ENCODE results near the gene HERC3.

The HERC3 gene

DNA sequence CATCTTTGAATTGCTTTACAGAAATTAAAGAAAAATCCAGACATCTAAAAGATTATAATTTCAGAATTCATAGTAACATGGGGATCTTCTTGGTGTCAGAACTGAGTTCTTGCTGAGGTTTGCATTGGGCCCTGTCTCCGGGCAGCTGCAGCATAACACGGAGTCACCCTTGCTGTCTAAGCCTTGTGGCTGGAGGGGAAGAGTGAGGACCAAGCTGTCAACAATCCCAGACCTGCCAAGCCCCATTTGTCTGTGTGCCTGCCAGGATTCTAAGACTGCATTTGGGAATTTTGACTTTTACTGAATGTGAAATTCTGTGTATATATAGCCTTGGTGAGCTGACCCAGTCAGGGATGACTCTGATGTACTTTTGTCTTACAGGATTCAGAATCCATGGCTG lies 130.5 kb downstream of the HERC3 start:
- no peak for DNase-seq

DNA sequence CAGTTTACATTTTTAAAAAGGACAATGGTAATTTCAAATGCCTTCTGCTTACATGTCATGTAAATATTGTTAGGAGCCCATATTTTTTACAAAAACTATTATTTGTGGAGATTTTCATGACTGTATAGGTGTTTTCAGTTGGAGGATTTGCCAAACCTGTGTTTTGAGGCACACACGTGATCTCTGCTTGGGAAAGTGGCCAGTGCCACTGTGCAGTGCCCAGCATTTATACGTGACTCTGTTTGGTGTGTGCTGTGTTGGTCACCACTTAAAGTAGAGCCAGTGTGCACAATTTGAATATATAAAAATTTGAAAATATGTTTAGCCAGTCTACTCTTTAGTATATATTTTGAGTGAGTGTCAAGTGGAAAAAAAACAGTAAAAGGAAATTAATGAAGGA lies 132.1 kb downstream of the HERC3 start:
- no peak for DNase-seq

DNA sequence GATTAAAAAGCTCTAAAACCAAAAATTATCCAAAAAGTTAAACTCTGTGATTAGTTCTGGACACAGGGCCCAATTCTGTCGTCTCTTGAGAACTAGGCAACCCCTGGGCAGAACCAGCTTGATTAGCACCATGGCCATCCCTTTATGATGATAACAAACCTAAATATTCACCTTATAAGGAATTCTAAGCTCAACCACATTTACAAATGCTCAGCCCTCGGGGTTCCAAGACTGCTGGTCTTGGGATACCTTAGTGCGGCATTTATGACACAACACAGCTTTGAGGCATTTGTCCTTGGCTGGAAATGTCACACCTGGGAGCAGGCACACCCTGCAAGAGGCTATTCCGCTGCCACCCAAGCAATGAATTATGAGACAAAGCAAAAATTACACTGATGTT lies 132.9 kb downstream of the HERC3 start:
- no peak for DNase-seq

DNA sequence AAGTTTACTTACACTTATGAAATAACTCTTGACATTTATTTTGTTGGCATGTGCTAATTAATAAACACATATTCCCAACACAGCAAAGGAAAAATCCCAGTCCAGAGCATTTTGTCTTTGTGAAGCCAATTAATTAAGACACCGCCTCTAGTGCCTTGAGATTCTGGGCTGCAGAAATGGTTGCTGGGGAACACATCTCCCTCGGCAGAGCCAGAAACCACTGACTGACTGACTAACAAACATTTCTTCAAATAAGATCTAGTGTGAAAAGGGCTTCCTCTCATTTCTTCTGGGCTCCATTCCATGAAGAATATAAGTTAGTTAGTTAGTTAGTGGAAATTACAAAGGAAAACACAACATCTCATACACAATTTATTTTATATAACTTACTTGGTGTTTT lies 133.7 kb downstream of the HERC3 start:
- DNase-seq, result no peak

DNA sequence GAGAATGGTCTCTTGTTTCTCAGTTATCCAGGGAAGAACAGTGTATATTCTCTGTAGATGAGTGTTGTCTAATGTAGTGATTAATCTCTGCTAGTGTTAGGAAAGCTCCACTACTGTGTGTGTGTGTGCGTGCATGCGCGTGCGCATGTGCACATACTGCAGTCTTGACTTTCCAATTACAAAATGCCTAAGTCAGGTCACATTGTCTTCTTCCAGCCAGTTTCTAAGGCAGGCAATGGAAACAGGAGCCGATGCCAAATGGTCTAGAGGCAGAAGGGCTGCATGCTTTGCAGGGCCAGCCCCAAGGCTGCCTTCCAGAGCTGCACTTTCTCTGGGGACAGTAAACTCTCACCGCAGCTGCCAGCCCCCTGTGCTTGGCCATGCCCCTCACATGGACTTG lies 135.9 kb downstream of the HERC3 start:
- no peak for DNase-seq

DNA sequence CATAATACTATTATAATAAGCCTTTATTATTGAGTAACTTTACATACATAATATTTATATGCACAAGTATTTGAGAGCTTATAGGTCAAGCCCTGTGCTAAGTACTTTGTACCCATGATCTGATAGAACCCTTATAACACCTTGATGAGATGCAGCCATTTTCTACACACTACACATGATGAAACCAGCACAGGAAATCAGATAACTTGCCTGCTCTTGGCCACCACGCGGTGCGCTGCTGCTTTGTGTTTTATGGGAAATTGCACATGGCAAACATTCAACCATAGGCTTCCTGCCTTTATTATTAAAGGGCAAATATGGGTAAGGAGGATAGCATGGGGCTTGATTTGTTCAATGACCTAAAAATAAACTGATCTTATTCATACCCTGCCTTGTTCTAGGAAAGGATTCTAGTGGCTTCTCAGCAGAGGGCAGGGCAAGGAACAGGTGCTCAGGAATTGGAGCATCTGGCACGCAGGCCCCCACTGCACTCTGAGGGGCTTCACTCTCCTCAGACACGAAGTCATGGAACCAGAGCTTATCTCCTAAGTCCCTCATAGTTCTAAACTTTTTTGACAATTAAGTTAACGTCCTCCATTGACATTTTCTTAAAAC lies 137.0 kb downstream of the HERC3 start:
- no peak for DNase-seq

DNA sequence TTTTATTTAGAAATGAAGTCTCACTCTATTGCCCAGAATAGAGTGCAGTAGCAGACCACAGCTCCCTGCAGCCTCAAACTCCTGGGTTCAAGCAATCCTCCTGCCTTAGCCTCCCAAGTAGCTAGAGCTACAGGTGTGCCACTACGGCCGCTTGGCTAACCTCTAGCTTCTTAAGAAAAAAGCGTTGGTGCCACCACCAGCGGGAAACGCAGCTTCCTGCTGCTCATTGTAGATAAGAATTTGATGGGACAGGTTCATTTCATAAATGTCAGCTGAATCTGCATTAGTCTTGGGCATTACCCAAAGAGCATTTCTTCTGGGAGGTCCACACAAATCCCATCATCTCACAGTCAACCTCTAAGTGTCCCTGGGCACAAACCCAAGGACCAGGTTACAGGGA lies 138.5 kb downstream of the HERC3 start:
- no peak for DNase-seq

DNA sequence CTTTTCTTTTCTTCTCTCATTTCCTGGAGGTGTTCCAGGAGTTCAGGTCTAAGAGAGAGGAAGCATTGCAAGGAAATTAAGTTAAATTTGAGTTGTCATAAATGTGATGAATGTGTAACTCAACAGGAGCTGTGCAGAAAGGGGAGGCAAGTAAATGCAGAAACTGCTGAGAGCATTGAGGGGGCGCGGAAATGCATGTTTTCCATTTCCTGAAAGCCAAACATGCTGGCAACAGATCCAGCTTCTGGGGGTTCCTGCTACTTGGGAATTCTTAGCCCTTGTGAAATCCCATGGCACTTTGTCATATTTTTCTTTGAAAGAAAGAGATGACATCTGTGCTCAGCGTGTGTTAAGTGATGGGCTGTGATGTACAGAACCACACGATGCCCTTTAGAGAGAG lies 139.1 kb downstream of the HERC3 start:
- DNase-seq, result no peak

DNA sequence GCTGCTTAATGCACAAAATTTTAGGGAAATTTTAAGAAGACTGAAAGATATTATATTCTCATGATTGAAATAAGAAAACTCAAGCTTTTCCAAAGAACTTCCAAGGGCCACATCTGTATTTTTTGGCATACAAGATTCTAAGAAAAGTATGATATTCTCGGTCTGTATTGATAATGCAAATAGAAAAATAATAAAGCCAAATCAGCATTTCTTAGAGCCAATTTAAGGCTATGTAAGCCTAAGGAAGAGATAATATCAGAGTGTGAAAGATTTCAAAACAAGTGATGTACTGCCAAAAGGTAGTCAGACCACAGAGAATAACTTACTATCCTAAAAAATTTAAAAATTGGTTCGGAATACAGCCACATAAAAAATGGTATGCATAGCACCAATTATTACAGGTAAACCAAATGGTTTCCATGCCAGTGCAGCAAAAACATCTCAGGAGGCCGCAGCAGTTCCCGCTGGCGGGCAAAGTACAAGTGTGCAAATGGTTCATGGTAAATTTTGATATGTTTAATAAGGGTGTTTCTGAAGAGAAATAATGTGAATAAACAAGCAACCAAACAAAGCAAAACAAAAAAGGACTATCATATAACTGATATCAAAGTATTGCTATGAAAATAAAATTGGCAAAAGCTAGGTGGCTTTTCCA lies 140.6 kb downstream of the HERC3 start:
- DNase-seq, result no peak

DNA sequence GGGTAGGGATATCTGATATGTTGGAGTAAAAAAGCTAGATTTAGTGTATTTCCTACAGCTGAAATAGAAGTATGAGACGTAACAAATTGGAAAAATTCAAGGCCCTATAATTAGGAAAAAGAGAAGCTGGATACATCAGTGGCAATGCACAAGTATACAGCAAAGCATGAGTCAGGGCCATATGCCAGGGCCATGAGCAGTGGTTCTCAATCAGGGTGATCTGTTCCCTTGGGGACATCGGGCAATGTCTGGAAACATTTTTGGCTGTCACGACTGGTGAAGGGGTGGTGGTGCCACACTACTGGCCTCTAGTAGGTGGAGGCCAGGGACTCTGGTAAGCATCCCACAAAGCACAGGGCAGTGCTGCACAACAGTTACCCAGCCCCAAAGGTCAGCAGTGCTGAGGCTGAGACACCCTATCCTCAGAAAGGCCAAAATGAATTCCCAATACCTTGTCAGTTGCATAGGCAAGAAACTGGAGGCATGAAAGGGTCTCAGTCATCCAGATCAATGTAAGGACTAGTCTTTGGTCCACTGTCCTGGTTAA lies 142.2 kb downstream of the HERC3 start:
- no peak for DNase-seq

DNA sequence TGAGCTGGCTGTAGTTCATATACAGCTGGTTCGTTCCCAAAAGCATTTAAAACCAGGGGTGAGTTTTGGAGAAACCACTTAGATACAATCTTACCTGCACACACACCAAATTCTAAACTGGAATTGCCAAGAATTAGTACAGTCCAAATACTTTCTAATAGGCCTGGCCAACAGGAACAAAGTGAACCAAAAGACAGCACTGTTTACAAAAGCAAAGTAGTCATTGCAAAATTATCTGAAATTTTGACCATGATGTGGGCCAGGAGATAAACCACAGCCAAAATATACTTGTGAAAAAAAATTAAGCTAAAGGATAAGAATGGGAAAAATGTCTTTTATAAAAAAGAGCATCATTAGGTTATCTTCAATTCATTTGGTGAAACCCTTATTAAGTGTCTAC lies 143.3 kb downstream of the HERC3 start:
- no peak for DNase-seq

DNA sequence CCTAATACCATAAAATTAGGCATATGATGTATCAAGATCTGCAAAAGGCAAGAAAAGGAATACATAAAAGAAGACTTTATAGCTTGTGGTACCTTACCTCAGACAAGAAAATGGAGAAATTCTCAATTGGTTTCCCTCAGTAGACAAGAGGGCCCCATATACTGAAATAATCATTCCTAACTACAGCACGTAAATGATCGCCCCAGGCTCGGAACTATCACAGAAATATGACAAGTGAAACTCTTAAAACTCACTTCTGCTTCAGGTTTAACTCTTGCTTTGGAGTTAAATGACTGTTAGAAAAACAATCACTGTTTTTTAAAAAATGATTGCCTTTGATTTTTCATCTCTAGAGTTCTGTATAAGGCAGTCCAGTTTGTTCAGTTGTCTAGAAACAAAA lies 144.0 kb downstream of the HERC3 start:
- DNase-seq, result no peak

DNA sequence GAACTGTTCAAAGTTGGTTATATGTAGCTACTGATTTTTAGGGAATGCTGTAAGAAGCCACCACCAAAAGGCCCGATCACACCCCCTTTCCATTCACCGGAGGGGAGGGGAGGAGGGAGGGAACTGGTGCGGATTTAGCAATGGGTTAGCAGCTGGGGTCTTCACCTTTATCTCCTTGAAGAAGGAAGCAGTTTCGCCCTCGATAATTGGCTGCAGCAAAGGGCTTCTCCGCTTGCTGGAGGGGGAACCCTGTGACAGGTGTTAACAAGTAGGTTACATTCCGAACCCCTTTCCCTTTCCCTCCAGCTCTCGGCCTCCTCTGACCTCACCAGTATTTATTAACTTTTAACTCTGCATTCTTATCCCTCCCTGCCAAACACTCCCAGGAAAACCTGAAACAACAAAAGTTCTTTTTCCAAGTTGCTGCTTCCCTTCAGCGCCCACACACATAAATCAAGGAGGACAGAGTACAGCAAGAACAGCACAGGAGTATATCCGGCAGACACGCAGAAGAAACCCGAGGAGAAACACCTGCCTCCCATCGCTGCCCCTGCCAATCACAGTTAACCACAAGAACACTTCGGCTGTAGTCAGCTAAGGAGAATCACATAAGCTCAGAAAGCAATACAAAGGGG lies 145.1 kb downstream of the HERC3 start:
- DNase-seq, result peak; percentile 5 to 19

DNA sequence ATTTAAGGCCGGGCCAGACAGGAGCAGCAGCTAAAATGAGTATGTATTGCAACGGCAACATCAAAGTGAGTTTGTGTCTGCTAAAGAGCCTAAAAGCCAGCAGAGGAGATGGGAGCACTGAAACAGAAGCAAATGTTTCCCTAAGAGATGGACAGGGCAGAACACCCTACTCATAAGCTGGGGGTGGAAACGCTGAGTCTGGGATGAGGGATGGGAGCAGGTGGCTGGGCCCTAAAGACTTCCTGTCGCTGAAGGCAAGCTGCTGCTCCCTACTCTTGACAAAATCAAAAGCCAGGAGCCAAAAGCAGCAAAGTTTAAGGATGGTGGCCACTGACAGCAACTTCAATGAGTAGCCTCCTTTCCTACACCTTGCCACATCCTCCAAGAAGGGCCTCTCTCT lies 145.9 kb downstream of the HERC3 start:
- no peak for DNase-seq

DNA sequence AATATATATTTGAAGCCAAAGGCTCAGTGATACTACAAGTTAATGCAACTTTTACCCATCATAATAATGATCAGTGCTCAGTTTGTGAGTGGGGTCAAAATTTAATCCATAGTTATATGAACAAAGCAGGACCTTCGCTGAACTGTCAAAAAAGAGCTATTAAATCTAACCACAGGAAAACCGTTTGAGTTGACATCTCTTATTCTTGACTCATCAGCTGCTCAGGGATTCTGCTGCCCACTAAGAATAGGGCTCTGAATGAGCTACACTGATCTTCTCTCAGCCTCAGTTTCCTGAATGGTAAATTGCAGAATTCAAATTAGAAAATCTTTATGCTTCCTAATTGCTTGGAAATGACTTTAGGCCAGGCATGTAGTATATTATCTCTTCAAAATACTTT lies 150.3 kb downstream of the HERC3 start:
- DNase-seq, result no peak

DNA sequence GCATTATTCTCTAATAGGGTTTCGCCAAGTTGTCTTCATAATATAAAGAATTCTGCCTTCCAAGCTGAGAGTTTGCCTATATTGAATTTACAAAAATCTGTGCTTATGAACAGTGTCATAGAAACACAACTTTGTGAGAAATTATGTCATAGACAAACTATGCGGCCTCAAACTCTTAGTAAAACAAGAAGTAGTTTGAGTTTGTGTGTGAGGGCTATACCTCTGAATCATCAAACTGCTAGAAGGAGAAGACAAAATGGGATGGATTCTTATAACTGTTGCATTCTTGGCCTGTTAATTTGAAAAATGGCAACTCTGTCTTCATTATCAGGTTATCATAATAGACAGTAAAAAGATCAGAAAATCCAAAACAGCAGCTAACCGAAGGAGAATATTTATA lies 151.4 kb downstream of the HERC3 start:
- DNase-seq, result no peak

DNA sequence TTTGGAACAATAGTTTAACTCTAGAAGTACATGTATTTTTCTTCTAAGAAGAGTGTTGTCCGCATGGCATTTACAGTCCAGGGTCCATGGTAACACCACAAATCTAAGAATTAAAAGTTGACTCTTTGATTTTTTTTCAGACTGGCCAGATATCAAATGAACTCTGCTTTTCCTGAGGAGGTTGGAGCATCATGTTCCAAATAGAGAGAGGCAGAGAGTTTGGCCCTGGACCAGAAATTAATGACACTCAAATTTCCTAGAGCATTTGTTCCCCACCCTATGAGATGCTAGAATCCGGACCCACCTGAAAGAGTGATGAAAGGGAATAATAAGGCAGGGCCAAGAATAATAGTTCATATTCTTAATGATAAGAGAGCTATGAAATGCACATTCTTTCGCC lies 152.3 kb downstream of the HERC3 start:
- DNase-seq, result no peak

DNA sequence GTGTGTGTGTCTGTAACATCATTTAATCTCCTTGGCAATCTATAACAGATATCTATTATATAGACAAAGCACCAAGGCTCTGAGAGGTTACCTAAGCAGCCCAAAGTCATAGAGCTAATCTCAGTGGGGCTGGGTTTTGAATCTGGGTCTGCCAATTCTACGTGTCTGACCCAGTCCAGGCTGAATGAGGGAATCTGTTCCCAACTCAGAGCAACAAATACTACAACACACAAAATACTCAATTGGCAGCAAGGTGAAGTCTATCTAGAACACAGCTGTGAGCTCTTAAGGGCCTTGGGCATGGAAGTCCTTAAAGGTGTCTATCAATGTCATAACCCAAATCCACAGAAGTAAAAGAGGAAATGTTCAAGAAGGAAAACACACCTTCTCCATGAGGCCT lies 152.9 kb downstream of the HERC3 start:
- no peak for DNase-seq

DNA sequence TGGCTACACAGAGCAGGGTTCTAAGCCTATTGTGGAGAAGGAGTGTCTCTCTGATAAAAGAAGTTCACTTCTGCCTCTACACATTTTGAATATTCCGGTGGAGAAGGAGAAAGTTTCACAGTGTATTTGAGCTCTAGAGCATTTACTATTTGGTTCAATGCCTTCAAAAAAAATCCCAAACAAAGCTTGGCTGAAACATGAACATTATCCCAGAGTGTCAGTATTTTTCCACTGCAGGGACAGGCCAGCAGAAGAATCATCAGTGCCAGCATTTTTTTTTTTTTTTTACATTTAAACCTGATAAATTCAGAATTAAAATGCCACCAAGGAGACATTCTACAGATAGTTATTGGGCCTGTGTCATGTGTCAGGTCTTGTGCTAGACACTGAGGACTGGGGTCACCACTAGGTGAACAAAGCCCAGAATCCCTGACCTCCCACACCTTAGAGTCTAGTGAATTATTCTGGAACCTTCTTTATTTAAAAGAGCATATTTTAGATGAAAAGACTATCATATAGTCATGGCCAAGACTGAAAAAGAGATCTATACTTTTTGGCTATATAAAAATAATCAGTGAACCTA lies 153.4 kb downstream of the HERC3 start:
- no peak for DNase-seq

DNA sequence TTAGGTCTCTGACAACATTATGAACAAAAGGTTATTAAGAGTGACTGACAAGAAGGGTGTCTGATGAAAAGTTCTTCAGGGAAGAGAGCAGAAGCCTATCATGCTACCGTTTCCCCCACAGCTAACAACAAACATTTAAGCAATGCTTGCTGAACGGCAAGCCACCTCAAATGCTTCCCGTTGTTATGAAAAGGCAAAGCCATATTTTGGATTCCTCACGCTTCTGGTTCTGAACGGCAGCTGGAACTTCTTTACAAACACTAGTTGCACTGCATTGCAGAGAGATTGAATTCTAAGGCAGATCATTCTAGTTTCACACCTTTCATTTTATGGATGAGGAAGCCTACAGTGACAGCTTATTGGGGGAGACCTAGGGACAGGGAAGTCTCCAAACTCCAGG lies 153.9 kb downstream of the HERC3 start:
- no peak for DNase-seq

DNA sequence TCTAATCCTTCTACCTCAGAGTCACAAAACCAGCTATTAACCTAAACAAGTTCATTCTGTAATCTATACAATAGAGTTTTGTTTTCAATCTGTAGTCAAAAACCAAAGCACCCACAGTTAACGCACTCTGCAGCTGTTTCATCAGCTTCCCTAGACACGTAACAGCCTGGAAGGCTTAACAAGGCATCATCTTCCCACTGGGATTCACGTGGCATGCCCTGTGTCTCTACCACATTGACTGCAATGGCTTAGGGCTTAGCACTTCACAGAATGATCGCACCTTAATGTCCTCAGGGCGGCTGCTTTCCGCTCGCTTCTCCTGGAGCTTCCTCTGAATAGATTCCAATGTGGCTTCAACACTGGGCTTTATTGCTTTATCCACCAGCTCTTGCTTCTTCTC lies 155.1 kb downstream of the HERC3 start:
- no peak for DNase-seq

DNA sequence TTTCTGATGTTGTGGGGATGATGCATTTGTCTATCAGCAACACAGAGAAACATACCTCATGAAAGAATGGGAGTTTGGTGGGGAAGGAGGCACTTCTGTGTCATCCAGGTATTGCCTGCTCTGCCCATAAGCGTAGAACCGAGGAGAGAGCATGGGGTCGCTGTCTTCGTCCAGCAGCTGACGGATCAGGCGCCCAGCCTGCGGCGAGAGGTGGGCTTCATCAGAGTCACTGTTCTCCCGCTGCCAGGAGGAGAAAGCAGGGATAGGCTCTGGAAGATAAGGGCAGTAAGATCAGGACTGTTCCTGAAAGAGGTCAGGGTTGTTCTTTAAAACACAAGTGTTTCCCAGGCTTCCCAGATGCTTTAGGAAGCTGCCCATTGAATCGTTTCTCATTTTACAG lies 158.1 kb downstream of the HERC3 start:
- no peak for DNase-seq

DNA sequence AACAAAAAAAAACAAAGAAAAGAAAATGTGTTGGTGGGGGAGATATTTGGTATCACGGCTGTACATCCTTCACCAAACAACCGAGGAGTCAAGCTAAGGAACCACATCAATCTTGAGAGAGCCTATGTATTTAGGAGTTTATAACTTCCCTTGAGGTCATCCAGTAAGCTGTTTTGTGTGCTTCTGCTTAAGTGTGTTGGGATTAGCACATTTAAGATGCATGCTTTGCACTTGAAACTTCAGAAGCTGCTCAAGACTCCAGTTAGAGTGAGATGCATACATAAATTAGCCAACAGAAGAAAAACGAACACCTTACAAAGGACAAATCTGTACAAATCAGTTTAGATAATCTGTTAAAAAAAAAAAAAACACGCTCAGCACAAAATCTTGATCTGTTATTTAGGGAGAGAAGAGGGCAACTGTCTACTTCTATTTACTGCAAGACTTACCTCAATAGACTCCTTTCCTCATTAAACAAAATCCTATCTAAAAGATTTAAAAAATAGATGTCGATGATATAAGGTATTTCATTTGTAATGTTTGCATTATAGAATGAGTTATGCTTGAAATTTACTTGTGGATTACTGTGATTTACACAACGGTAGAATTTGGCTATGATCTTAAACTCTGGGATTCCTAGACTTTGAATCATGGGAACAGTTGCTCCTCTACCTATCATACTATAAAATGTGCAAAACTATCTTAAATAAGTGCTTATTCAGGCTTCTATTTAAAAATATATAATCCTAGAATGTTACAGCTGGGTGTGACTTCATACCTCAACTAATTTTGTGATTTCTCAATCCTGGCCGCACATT lies 159.2 kb downstream of the HERC3 start:
- DNase-seq, result no peak

Data from CD4-positive, alpha-beta T cell treated with Interleukin-1 beta for 1 hour (primary cell).